Measurements from ENCODE around the gene PCDH9. TPM values are rescaled to one million over a fixed set of nuclear protein-coding genes. Genes with fewer than 3 reads are reported as not detected.
A peak's percentile ranks its signal among the peaks of the same experiment; 100 is the strongest.

The PCDH9 gene
- total and polyA plus RNA-seq, 8 donors: 2.0 to 11.6 (median 3.1) TPM

GRCh38 chr13:66864627-66865026, 365.5 kb downstream of the PCDH9 start:
- H3K4me3 ChIP-seq: no peak overlapping the region
- no peak for ATAC-seq

DNA sequence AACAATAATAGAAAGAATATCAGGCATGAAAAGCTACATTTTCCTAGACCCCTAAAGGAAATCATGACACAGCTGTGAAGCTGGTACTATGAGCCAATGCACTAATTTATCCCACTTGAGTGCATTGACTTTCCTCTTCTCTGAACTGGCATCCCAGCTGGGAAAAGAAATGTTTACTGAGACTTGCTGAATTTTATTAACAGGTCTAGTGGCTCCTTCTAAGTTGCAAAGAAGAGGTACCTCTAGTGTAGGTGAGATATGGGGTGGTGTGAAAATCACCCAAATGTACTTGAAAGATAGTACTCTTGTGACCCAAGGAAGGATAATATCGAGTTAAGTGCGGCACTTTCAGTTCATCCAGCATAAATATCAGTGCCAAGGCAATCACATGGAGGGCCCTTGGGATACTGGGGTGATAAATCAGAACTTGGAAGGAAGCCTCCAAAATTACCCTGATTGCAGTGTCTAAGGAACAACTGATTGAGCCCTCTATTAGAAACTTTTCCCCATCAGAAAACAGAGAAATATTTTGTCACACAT, 369.2 kb downstream of the PCDH9 start:
- Histone ChIP-seq H3K9me3 (no peaks in the 10 kb centered on the region), H3K4me1 (no peaks in the 10 kb centered on the region), H3K27ac (no peak overlapping the region), H3K27me3 (no peaks in the 10 kb centered on the region), H3K36me3 (no peaks in the 10 kb centered on the region), H3K4me3 (no peak overlapping the region)
- ATAC-seq (peak; percentile 36), DNase-seq (no peak)
- TF ChIP-seq, protein P1, sequence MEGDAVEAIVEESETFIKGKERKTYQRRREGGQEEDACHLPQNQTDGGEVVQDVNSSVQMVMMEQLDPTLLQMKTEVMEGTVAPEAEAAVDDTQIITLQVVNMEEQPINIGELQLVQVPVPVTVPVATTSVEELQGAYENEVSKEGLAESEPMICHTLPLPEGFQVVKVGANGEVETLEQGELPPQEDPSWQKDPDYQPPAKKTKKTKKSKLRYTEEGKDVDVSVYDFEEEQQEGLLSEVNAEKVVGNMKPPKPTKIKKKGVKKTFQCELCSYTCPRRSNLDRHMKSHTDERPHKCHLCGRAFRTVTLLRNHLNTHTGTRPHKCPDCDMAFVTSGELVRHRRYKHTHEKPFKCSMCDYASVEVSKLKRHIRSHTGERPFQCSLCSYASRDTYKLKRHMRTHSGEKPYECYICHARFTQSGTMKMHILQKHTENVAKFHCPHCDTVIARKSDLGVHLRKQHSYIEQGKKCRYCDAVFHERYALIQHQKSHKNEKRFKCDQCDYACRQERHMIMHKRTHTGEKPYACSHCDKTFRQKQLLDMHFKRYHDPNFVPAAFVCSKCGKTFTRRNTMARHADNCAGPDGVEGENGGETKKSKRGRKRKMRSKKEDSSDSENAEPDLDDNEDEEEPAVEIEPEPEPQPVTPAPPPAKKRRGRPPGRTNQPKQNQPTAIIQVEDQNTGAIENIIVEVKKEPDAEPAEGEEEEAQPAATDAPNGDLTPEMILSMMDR (IDR thresholded peaks at IDR 0.05): no peak
- intact Hi-C loops (cut with DNase I): no loop called here

More at GRCh38 chr13:66864627-66865026, 365.5 kb downstream of the PCDH9 start:
- no peaks in the 10 kb centered on the region for H3K4me1 ChIP-seq
- H3K9me3 ChIP-seq: no peaks in the 10 kb centered on the region
- H3K27ac ChIP-seq: no peak overlapping the region
- TF ChIP-seq, protein P1 (IDR thresholded peaks at IDR 0.05): no peak
- H3K36me3 ChIP-seq: no peaks in the 10 kb centered on the region
- DNase-seq: no peak
- intact Hi-C loops (cut with DNase I): no loop called here
- H3K27me3 ChIP-seq: no peaks in the 10 kb centered on the region

- no peaks in the 10 kb centered on the region for H3K36me3 ChIP-seq
- H3K4me1 ChIP-seq: no peaks in the 10 kb centered on the region
- DNase-seq (no peak), ATAC-seq (peak; percentile 39)
- no peak overlapping the region for H3K27ac ChIP-seq
- no peaks in the 10 kb centered on the region for H3K9me3 ChIP-seq
- intact Hi-C loops (cut with DNase I): no loop called here
- TF ChIP-seq, protein P1 (IDR thresholded peaks at IDR 0.05): no peak
- no peak overlapping the region for H3K4me3 ChIP-seq
- no peaks in the 10 kb centered on the region for H3K27me3 ChIP-seq
Measured at GRCh38 chr13:66859934-66860877, 369.9 kb downstream of the PCDH9 start.

GRCh38 chr13:66859078-66859477, 371.1 kb downstream of the PCDH9 start:
- ATAC-seq: peak; percentile 82
- H3K27me3 ChIP-seq: no peaks in the 10 kb centered on the region
- no peaks in the 10 kb centered on the region for H3K36me3 ChIP-seq
- H3K9me3 ChIP-seq: no peaks in the 10 kb centered on the region
- no peak for DNase-seq
- no peak overlapping the region for H3K27ac ChIP-seq
- no peaks in the 10 kb centered on the region for H3K4me1 ChIP-seq
- intact Hi-C loops (cut with DNase I): no loop called here
- TF ChIP-seq, protein P1 (IDR thresholded peaks at IDR 0.05): no peak
- H3K4me3 ChIP-seq: no peak overlapping the region

DNA sequence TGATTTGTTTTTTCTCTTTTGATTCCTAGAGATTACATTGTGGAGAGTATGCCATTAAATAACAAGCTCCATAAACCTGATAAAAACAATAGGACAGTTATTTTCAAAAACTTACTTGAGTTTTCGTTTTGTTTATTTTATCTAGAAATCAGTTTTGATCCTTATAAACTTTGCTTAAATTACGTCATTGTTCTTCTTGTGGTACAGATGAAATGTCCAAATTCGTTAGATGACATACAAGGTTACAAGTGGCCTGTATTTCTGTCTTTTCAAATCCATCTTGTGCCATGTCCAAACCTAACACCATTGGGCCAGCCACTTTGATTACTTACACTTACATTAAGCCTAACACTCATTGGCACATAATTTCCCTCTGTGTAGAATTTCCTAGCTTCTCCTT, 372.0 kb downstream of the PCDH9 start:
- no peak for DNase-seq
- Histone ChIP-seq H3K36me3 (no peaks in the 10 kb centered on the region), H3K27ac (no peak overlapping the region), H3K4me1 (no peaks in the 10 kb centered on the region), H3K9me3 (no peaks in the 10 kb centered on the region), H3K4me3 (no peak overlapping the region), H3K27me3 (no peaks in the 10 kb centered on the region)
- no peak for ATAC-seq
- intact Hi-C loops (cut with DNase I): no loop called here
- TF ChIP-seq, protein P1 (IDR thresholded peaks at IDR 0.05): no peak

Data from left lung (tissue), 10 donors.